A549 (cell line): ENCODE results near the gene RPL22. TPM values are rescaled to one million over a fixed set of nuclear protein-coding genes. Genes with fewer than 3 reads are reported as not detected.

Source experiments
- ATAC-seq, 2 experiments: fragments of 200-7000 bp in 1 of 2; fragments of >200 bp in 1 of 2; cut with Nextera tagmentation in 1 of 2; cut with Tn5 transposase in 1 of 2; 3 replicates each; pipeline versions ENCODE4 v1.8.0 to v1.9.1; 2018 to 2020; ENCODE audit warnings: mild to moderate bottlenecking in 1 of 2, moderate library complexity in 1 of 2
- CTCF ChIA-PET: fragments of 300-600 bp; sonication (Branson Sonifier 250); formaldehyde crosslinking; extraction: SDS; loops from one replicate; lab custom pipeline; 2021; ENCODE audit warnings: antibody characterized with exemption, inconsistent platforms; lab: Yijun Ruan, JAX
- POLR2A ChIA-PET: fragments of 350-600 bp; formaldehyde crosslinking; extraction: SDS; loops from one replicate; lab custom pipeline; 2021; ENCODE audit warnings: antibody characterized with exemption, inconsistent platforms; lab: Yijun Ruan, JAX
- DNase-seq, 2 experiments: peaks; one replicate each; pipeline versions ENCODE4 v3.0.0 to v3.0.0-alpha.2; 2011 to 2016; ENCODE audit warnings: low read depth in 1 of 2, low spot score in 1 of 2
- FAIRE-seq: peaks from 2 replicates; lab custom pipeline; 2011; peaks lifted over from hg19 to GRCh38; lab: Jason Lieb, UNC
- H3K27ac ChIP-seq, 2 experiments: fragments of >200 bp; sonication (Bioruptor Twin); formaldehyde crosslinking; 3 replicates each; pipeline ENCODE4 v1.5.1; 2016 to 2017
- H3K4me1 ChIP-seq: fragments of >200 bp; sonication (Bioruptor Twin); formaldehyde crosslinking; 3 replicates; pipeline ENCODE4 v1.6.1; 2016
- H3K4me2 ChIP-seq: fragments of >200 bp; sonication (Bioruptor Twin); formaldehyde crosslinking; 3 replicates; pipeline ENCODE4 v1.6.1; 2016
- H3K4me3 ChIP-seq: fragments of >200 bp; sonication (Bioruptor Twin); formaldehyde crosslinking; 3 replicates; pipeline ENCODE4 v1.5.1; 2016
- H3K9me3 ChIP-seq: fragments of >200 bp; sonication (Bioruptor Twin); formaldehyde crosslinking; 3 replicates; pipeline ENCODE4 v1.6.1; 2016
- CBX2 ChIP-seq: fragments of 200-600 bp; sonication (generic); IDR thresholded peaks from 2 replicates; pipeline ENCODE4 v1.6.1; 2016; ENCODE audit warnings: low read depth, mild to moderate bottlenecking, borderline replicate concordance
- CBX8 ChIP-seq: fragments of 200-600 bp; sonication (generic); IDR thresholded peaks from 2 replicates; pipeline ENCODE4 v1.6.1; 2016
- CEBPB ChIP-seq, 2 experiments: fragments of >200 bp in 1 of 2; sonication (Bioruptor Twin) in 1 of 2; formaldehyde crosslinking in 1 of 2; IDR thresholded peaks; 2 replicates each; pipeline ENCODE4 v1.6.1; 2012 to 2016
- CHD4 ChIP-seq: fragments of 200-600 bp; sonication (generic); IDR thresholded peaks from 2 replicates; pipeline ENCODE4 v1.6.1; 2016; ENCODE audit warnings: antibody characterized with exemption, mild to moderate bottlenecking, borderline replicate concordance
- EHF ChIP-seq: fragments of 250-450 bp; sonication (Bioruptor Pico); IDR thresholded peaks from 2 replicates; pipeline ENCODE4 v1.5.0; 2020; ENCODE audit warnings: mild to moderate bottlenecking
- EP300 ChIP-seq, 2 experiments: fragments of >200 bp; sonication (Bioruptor Twin); formaldehyde crosslinking; IDR thresholded peaks; 2 replicates in 1 of 2; 3 replicates in 1 of 2; pipeline ENCODE4 v1.6.1; 2016 to 2017
- GATA3 ChIP-seq: IDR thresholded peaks from 2 replicates; pipeline ENCODE4 v1.6.1; 2012; ENCODE audit warnings: borderline replicate concordance
- HEYL ChIP-seq: fragments of 250-450 bp; sonication (Bioruptor Pico); IDR thresholded peaks from 2 replicates; pipeline ENCODE4 v1.8.0; 2021; ENCODE audit warnings: mild to moderate bottlenecking, moderate library complexity
- JUN ChIP-seq, 2 experiments: fragments of >200 bp; sonication (Bioruptor Twin); formaldehyde crosslinking; IDR thresholded peaks; 2 replicates in 1 of 2; 3 replicates in 1 of 2; pipeline ENCODE4 v1.6.1; 2016 to 2017
- KDM5A ChIP-seq: fragments of 200-600 bp; sonication (generic); IDR thresholded peaks from 2 replicates; pipeline ENCODE4 v1.6.1; 2016; ENCODE audit warnings: antibody characterized with exemption, mild to moderate bottlenecking
- MAFK ChIP-seq: fragments of 450-650 bp; IDR thresholded peaks from 2 replicates; pipeline ENCODE4 v1.6.1; 2014; ENCODE audit not compliant: partially characterized antibody
- MAZ ChIP-seq: fragments of 150-350 bp; IDR thresholded peaks from 2 replicates; pipeline ENCODE4 v1.6.1; 2014; ENCODE audit warnings: antibody characterized with exemption, low read depth, low read length, borderline replicate concordance
- NR3C1 ChIP-seq: fragments of >200 bp; sonication (Bioruptor Twin); formaldehyde crosslinking; IDR thresholded peaks from 3 replicates; pipeline ENCODE4 v1.6.1; 2017
- PHF8 ChIP-seq: fragments of 200-600 bp; sonication (generic); IDR thresholded peaks from 2 replicates; pipeline ENCODE4 v1.6.1; 2016; ENCODE audit warnings: low read depth, mild to moderate bottlenecking, antibody characterized with exemption, moderate library complexity, borderline replicate concordance
- POLR2A ChIP-seq: IDR thresholded peaks from 2 replicates; pipeline ENCODE4 v1.6.1; 2012; ENCODE audit warnings: mild to moderate bottlenecking, low read length
- POLR2AphosphoS2 ChIP-seq: conservative IDR thresholded peaks from 2 replicates; pipeline ENCODE4 v1.6.1; 2012; ENCODE audit warnings: low read length, improper control_type of control experiment, inconsistent platforms
- RARB ChIP-seq: fragments of 250-450 bp; sonication (Bioruptor Pico); IDR thresholded peaks from 2 replicates; pipeline ENCODE4 v1.8.0; 2021; ENCODE audit warnings: mild to moderate bottlenecking, moderate library complexity
- RCOR1 ChIP-seq: fragments of 150-350 bp; IDR thresholded peaks from 2 replicates; pipeline ENCODE4 v1.6.1; 2014; ENCODE audit warnings: antibody characterized with exemption, low read length, low read depth
- RFX5 ChIP-seq: fragments of 450-650 bp; IDR thresholded peaks from 2 replicates; pipeline ENCODE4 v1.7.1; 2014; ENCODE audit warnings: antibody characterized with exemption, mild to moderate bottlenecking, moderate library complexity
- RNF2 ChIP-seq: fragments of 200-600 bp; sonication (generic); IDR thresholded peaks from 2 replicates; pipeline ENCODE4 v1.6.1; 2016; ENCODE audit warnings: low read depth, mild to moderate bottlenecking, antibody characterized with exemption, moderate library complexity, borderline replicate concordance
- SREBF2 ChIP-seq: fragments of 450-650 bp; IDR thresholded peaks from 2 replicates; pipeline ENCODE4 v1.6.1; 2014; ENCODE audit warnings: mild to moderate bottlenecking, moderate library complexity
- TFCP2L1 ChIP-seq: fragments of 250-450 bp; sonication (Bioruptor Pico); IDR thresholded peaks from 2 replicates; pipeline ENCODE4 v1.5.0; 2021; ENCODE audit warnings: mild to moderate bottlenecking
- ZC3H11A ChIP-seq: fragments of 450-650 bp; IDR thresholded peaks from 2 replicates; pipeline ENCODE4 v1.6.1; 2014; ENCODE audit warnings: antibody characterized with exemption, mild to moderate bottlenecking
- ZFP36 ChIP-seq: fragments of 450-650 bp; IDR thresholded peaks from 2 replicates; pipeline ENCODE4 v1.6.1; 2014; ENCODE audit warnings: borderline replicate concordance; ENCODE audit not compliant: partially characterized antibody
- WGBS: methylation state at CpG from one replicate; pipeline ENCODE4 v1.1.6; 2017; ENCODE audit errors: missing lambda C conversion rate; 5-methylcytosine and 5-hydroxymethylcytosine counted together
- polyA plus RNA-seq, 4 experiments: library from polyadenylated mRNA; depleted of rRNA in 3 of 4; stranded (reverse); fragments of >200 nt; fragmentation: RNase III in 1 of 4; extraction: RNeasy Plus Mini Kit Qiagen cat#74134 plus additional on column Dnase treatment in 1 of 4; gene quantifications; 2 replicates in 3 of 4; 3 replicates in 1 of 4; pipeline ENCODE4 v1.2.3, GENCODE V29; 2011 to 2017
- TF ChIP-seq, protein P1 (sequence below): IDR thresholded peaks from 2 replicates; pipeline ENCODE4 v1.6.1; 2012
- TF ChIP-seq, protein P2 (sequence below): fragments of >200 bp; sonication (Bioruptor Twin); formaldehyde crosslinking; IDR thresholded peaks from 3 replicates; pipeline ENCODE4 v1.5.1; 2016
- TF ChIP-seq, protein P3 (sequence below): fragments of >200 bp; sonication (Bioruptor Twin); formaldehyde crosslinking; IDR thresholded peaks from 3 replicates; pipeline ENCODE4 v1.6.1; 2016

The RPL22 gene
- polyA plus RNA-seq, 2 of the 4 experiments (the other 2 are of a cell fraction): 373 to 377 TPM

DNA sequence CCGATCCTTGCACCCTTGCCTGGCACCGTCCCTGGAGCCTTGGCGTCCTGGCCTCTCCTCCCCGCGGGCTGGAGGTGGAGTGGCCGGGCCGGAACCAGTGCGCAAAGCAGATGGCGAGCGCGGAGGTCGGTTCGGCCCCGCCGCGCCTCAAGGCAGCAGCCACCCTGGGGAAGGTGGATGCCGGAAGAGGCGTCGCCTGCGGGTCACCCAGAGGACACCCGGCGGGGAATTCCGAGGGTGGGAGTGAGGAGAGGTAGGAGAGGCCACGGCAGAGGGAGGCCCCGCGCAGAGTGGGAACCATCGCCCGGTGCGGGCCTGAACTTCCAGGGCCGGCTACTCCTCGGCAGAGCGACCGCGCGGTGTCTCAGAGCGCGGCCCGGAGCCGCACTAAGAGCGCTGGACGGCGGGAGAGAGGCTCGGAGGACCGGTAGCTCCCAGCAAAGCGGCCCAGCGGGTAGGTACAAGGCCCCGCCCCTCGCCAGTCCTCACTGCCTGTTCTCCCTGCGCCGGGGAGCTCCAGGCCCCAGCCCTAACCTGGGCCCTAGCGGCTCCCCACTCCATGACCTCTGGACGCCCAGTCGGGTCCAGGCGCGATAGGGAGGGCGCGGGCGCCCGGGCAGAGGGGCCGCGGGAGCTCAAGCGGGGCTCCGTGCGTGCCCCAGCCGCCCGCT is 6.6 kb upstream of the RPL22 start, which contains the start of gene RNF207:
TSS of gene RNF207 (plus strand) at position 271 of the 671 bp plus-strand sequence. CDS start 417 bp downstream, outside the sequence.
- ChIA-PET POLR2A (interaction anchor here (0.6 to 1.0 kb wide), 4 partner anchors 16 to 213 kb away, joined by 3 to 9 read pairs (median 4); partner anchors contain the start of gene ICMT), CTCF (interaction anchor here (0.9 to 3.6 kb wide), 17 partner anchors 8 to 169 kb away, joined by 3 to 26 read pairs (median 6); partner anchors contain the start of gene ICMT)
- Histone ChIP-seq H3K4me2 (peak within 1 kb of the TSS; percentile 65), H3K9me3 (no peaks in the 10 kb centered on the region), H3K4me3 (peak within 1 kb of the TSS; percentile 93), H3K27ac (peak within 1 kb of the TSS; percentile 99 to 100), H3K4me1 (peaks cover 9% of the 10 kb centered on the region)
- TF ChIP-seq SREBF2 (no peak), RFX5 (no peak), POLR2A (peak; percentile 75), KDM5A (no peak), PHF8 (peak; percentile 58; the same call in 1 of the 2 replicates), MAZ (peak; percentile 95), RARB (CRISPR knock-in tag) (peak; percentile 54; the same call in 1 of the 2 replicates), ZC3H11A (no peak), CEBPB (IDR thresholded peaks at IDR 0.05) (no peak), JUN (IDR thresholded peaks at IDR 0.05) (peak; percentile 50 to 55; a peak in 1 of 5 replicates), CHD4 (no peak)
- TF ChIP-seq, protein P1, sequence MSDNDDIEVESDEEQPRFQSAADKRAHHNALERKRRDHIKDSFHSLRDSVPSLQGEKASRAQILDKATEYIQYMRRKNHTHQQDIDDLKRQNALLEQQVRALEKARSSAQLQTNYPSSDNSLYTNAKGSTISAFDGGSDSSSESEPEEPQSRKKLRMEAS: peak; percentile 52; the same call in 1 of the 2 replicates
- 0% methylated on average over 6 of the region's 66 CpGs for WGBS
- peak; percentile 77 to 88 for ATAC-seq
- no peak for FAIRE-seq
- DNase-seq: peak; percentile 82 to 85

DNA sequence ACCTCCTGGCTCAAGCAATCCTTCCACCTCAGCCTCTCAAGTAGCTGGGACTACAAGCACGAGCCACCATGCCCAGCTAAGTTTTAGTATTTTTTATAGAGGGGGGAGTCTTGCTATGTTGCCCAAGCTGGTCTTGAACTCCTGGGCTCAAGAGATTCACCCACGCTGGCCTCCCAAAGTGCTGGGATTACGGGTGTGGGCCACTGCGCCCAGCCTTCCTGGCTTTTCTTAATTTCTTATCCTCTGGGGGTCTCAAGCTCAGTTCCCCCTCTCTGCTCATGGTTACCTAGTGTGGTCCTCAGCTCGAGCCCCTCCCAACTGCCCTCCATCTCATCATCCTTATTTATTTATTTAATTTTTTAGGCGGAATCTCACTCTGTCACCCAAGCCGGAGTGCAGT is 2.9 kb upstream of the RPL22 start:
- Histone ChIP-seq H3K4me3 (no peak overlapping the region), H3K4me1 (peaks cover 20% of the 10 kb centered on the region), H3K27ac (no peak overlapping the region), H3K9me3 (no peaks in the 10 kb centered on the region), H3K4me2 (no peak overlapping the region)
- ATAC-seq (no peak), DNase-seq (no peak), FAIRE-seq (no peak)
- POLR2A ChIA-PET: interaction anchor here (0.7 kb wide), 1 partner anchor 8 kb away, joined by 3 read pairs; no protein-coding TSS in a partner anchor
- no peak for TF ChIP-seq POLR2AphosphoS2
- TF ChIP-seq, protein P2, sequence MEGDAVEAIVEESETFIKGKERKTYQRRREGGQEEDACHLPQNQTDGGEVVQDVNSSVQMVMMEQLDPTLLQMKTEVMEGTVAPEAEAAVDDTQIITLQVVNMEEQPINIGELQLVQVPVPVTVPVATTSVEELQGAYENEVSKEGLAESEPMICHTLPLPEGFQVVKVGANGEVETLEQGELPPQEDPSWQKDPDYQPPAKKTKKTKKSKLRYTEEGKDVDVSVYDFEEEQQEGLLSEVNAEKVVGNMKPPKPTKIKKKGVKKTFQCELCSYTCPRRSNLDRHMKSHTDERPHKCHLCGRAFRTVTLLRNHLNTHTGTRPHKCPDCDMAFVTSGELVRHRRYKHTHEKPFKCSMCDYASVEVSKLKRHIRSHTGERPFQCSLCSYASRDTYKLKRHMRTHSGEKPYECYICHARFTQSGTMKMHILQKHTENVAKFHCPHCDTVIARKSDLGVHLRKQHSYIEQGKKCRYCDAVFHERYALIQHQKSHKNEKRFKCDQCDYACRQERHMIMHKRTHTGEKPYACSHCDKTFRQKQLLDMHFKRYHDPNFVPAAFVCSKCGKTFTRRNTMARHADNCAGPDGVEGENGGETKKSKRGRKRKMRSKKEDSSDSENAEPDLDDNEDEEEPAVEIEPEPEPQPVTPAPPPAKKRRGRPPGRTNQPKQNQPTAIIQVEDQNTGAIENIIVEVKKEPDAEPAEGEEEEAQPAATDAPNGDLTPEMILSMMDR: no peak
- TF ChIP-seq, protein P3, sequence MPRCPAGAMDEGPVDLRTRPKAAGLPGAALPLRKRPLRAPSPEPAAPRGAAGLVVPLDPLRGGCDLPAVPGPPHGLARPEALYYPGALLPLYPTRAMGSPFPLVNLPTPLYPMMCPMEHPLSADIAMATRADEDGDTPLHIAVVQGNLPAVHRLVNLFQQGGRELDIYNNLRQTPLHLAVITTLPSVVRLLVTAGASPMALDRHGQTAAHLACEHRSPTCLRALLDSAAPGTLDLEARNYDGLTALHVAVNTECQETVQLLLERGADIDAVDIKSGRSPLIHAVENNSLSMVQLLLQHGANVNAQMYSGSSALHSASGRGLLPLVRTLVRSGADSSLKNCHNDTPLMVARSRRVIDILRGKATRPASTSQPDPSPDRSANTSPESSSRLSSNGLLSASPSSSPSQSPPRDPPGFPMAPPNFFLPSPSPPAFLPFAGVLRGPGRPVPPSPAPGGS: no peak
- TF ChIP-seq CBX8: no peak
- TF ChIP-seq CEBPB (IDR thresholded peaks at IDR 0.05): no peak
- no peak for TF ChIP-seq ZFP36
- TF ChIP-seq TFCP2L1: no peak
- CTCF ChIA-PET: interaction anchor here (0.7 to 1.7 kb wide), 4 partner anchors 17 to 44 kb away, joined by 3 to 7 read pairs (median 4); no protein-coding TSS in a partner anchor
- WGBS: 86% methylated on average over 6 of the region's 7 CpGs

DNA sequence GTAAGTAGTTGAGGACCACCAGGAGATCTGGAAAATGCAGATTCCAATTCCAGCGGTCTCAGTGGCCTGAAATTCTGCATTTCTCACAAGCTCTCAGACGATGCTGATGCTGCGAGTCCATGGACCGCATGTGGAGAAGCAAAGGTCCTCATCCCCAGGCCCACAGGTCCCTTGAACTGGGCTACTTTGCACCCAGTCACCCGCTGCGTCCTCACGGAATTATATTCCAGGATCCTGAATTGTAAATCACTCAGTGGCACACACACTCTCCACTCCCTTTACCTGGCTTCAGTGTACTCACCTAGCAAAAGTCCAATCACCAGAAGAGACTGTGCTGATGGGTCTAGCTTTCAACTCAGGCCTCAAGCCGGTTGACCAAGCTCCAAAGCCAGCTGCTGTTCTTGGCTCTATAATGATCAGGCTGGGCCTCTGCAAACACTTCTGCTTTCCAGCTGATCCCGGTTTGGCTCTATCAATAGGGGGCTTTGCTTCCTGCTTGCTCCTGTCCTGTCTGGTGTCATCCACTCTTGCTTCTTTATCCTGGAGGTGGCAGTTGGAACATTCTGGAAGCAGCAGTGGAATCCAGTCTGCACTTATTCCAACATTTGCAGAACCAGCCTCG is 904 bp upstream of the RPL22 start:
- peak overlapping the region; percentile 97 for H3K4me2 ChIP-seq
- ATAC-seq (no peak), DNase-seq (no peak), FAIRE-seq (no peak)
- peak overlapping the region; percentile 98 to 99 for H3K27ac ChIP-seq
- CTCF ChIA-PET: interaction anchor here (0.7 to 3.2 kb wide), 4 partner anchors 11 to 144 kb away, joined by 3 to 9 read pairs (median 4); no protein-coding TSS in a partner anchor
- H3K4me3 ChIP-seq: peak overlapping the region; percentile 96
- WGBS: 94% methylated on average over 10 of the region's 10 CpGs
- H3K9me3 ChIP-seq: no peaks in the 10 kb centered on the region
- TF ChIP-seq MAZ (no peak), RCOR1 (no peak), RNF2 (no peak), MAFK (no peak), KDM5A (no peak), ZC3H11A (no peak), EP300 (IDR thresholded peaks at IDR 0.05) (no peak), GATA3 (no peak), NR3C1 (no peak), CBX2 (no peak), POLR2A (no peak), POLR2AphosphoS2 (no peak), EHF (CRISPR knock-in tag) (no peak), HEYL (no peak), TFCP2L1 (no peak)
- TF ChIP-seq, all 56 proteins: peak for 0
- peaks cover 27% of the 10 kb centered on the region for H3K4me1 ChIP-seq
- POLR2A ChIA-PET: no interaction called here
